HG03280 (cell line): ENCODE data around the gene CCDC78.

Experiments
- ATAC-seq: cut with Tn5 transposase; IDR thresholded peaks from one replicate; pipeline ENCODE4 v1.9.1; 2021; ENCODE audit warnings: mild to moderate bottlenecking, moderate library complexity; ENCODE audit not compliant: unreplicated experiment

The CCDC78 gene

DNA sequence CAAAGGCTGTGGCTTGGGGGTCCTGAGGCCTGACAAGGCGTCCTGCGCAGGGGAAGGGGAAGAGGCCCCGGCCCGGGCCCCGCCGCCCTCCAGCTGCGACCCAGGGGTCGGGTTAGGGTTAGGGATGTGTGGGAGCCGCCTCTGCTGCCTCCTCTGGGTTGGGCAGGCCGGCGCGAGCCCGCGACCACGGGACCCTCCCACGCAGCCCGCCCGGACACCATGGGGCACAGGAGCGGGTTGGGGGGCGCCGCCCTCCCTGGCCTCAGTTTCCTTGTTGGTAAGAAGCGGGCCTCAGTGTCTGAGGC is 14.2 kb upstream of the CCDC78 start:
- ATAC-seq: no peak

DNA sequence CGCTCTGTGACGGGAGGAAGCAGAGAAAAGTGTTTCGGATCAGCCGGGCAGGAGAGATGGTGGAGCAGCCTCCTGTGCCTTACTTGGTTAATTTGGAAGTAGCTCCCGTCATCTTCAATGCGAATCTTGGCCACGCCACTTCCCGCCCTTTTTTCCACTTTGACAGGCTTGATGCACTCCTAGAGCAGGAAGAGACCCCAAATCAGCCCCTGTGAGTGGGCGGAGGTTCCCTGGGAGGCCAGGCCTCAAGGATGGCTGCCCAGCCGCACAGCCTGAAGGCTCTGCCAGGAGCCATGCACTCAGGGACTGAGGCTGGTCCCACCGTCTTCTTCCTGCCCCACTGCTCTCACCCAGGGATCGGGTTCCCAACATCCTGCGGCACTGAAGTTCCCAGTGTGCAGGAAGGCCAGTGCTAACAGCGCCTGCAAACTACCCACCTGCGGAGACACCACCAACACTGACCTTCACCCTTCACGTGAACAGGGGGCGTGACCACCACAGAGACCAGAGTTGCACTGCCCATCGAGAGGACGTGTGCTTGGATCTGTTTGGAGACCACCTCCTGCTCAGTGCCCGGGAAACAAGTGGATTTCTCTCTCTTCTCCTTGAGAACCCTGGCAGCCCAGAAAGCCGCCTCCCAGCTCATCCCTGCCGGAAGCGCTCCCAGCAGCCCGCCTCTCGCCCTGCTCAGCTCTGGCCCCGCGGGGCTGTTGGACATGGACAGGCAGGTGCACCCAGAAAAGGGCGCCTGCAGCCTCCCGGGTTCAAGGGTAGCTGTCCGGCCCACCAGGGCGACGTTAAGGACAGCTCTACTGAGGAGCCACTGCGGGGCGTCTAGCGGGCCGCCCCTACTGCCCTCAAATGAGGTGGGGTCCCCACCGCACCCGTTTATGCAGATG is 13.6 kb upstream of the CCDC78 start:
- ATAC-seq: no peak

DNA sequence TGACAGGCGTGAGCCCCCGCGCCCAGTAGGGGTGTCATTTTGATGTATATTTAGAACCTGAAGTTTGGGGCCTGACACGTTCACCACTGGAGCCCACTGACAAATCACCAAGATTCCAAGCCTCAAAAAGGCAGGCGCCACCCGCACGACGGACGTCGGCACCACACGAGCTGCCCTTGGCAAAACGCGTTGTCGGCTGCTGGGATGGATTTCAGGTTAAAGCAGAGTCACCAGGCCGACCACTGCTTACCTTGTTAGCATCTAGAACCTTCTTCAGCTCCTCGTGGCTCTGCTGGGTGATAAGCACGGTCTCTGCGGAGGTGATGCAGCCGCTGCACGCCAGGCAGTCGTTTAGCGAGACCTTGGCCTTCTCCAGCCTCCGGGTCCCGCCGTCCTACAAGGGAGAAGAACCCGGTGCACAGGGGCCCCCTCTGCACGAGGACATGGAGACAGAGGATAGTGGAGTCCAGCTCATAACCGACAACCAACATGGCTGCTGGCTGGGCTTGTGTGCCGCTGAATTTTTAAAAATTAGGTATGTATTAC is 10.8 kb upstream of the CCDC78 start:
- no peak for ATAC-seq

DNA sequence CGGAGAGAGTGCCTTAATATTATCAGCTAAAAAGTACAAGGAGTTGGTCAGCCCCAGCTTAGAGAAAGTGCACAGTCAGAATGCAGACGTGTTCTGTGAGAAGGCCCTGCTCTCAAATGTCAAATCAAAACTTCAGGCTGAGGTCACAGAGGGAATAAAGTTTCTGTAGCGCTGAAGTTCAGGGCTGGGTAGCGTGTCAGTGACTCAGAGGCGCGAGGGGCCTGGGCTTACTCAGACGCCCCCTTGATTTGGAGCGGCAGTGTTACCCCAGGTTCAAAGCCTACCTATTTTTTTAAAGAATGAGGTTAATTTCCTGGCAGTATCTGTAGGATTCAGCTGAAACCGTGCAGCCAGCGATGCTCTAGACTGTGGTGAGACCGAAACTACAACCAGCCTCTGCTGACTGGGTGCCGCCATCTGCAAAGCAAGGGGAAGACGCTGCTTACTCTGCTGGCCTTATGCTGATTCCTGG is 9.8 kb upstream of the CCDC78 start:
- ATAC-seq: peak; percentile 34

DNA sequence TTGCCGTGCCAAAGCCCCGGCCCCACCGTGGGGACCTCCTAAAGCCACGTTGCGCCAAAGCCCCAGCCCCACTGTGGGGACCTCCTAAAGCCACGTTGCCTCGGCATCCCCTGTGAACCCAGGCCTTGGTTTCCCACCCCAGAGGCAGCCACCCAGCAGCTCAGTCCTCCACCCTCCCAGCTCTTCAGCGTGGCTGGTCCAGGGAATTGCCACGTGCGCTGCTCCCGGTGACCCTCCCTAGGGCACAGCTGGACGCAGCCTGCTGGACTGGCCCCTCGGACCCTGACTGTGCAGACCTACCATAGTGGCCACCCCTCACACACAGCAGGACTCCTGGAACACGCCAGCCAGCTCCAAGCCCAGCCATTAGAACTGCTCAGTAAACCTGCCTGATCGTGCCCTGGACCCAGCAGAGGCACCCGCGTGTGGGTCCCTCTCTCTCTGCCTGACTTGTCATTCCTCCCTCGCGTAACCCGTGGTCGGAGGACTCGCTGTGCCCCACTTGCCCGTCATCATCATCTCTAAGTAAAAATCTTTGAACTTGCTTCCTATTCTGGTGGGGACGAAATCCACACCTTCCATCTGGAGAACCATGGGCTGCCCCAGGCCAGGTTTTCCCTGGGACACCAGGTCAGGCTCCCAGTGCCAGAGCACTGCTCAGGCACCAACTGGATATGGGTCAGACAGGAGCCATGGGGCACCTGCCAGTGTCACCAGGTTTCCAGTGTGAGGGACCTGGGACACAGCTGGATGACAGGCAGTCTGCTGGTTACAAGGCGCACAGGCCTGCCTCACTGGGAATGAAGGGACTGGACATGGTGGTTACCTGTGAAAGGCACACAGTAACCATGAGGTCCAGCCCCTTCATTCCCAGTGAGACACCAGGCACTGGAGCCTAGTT is 9.0 kb upstream of the CCDC78 start:
- no peak for ATAC-seq

DNA sequence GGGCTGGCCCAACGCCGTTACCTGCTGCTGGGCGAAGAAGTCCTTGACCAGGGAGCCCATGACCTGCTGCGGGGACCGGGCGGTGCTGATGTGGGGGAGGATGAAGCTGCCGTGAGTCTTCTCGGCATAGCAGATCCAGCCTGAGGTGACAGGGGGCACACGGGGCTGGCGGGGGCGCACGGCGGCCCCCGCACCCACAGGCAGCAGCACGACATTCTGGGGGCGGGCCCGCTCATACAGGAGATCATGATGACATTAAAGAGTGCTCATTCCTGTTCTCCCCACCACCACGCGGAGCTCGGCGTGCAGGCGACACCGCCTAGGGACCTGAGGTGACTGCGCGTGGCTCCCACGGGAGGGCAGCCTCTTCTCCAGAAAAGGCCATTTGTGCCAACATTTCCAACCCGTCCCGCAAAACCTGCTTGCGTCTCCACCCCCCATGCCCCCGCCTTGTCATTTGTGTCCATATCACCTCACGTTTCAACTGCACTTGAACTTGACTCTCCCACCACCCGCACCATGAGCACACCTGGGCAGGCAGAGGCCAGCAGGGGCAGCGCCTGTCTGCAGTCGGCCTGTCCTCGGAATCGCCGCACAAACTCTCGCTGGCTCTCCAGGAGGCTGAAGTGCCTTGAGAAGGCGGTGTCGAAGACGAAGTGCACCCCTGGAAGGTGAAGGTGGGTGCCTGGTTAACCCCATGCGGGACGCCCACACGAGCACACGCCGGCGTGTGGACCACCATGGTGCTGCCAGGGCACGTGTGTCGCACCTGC is 8.2 kb upstream of the CCDC78 start:
- ATAC-seq: no peak

DNA sequence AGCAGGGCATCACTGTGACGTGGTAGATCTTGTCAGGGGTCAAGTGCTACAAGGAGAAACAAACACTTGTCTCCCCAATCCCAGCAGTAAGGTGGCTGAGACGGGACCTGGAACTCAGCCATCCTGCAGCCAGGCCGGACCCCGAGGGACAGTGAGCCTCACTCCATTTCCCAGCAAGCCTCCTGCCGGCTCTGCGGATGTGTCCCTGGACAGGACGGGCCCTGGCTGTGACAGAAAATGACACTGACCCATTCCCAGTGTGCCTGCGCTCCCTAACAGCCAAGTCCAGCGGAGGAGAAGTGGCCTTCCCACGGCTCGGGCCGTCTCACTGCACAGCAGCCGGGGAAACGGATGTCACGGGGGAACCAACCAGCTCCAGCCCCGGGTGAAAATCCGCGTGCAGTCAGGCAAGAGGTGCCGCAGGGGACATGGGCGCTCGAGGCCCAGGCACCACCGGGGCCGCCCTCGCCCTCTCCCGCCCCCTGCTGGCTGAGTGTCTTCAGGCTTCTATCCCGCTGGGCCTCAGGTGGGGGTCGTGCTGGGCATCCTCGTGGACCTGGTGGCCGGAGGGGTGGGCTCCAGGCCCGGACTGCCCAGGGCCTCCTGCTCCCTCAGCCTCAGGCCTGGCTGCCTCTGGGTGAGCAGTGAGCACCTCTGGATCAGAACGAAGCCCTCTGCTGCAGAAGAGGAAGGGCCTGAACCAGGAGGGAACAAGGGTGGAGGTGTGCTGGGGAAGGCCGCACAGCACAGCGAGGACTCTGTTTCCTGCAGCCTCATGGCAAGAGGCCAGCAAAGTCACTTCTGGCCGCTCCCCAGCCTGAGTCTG is 7.4 kb upstream of the CCDC78 start:
- no peak for ATAC-seq

DNA sequence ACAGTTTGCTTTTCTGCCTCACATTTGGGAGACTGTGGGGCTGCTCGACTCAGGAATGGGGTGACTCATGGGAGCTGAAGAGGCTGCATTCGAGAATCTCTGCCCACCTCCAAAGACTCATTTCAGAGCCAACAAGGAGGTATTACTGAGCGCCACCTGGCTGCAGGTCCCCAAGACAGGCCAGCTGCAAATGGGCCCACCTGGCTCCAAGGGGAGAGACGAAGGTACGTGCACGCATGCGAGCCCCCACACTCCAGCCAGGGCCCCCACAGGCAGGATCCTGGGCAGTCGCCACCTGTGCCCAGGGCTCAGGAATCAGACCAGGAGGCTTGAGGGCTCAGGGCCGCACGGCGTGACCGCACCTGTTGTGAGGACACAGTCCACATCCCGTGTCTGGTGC is 6.7 kb upstream of the CCDC78 start:
- ATAC-seq: no peak

DNA sequence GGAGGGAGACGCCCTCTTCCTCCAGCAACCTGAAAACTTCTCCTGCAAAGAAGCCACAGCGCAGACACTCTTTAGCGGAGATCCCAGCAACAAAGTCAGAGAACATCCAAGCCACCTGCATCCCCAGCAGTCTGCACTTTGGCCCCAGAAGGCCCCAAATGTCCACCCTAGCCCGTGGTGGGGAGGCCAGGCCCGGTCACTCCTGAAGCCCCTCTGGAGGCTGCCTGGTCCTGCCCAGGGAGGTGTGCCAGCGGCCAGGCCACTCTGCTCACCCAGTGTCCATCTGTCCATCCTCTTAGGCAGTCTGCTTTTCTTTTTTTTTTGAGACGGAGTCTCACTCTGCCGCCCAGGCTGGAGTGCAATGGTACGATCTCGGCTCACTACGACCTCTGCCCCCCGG is 6.1 kb upstream of the CCDC78 start:
- no peak for ATAC-seq

DNA sequence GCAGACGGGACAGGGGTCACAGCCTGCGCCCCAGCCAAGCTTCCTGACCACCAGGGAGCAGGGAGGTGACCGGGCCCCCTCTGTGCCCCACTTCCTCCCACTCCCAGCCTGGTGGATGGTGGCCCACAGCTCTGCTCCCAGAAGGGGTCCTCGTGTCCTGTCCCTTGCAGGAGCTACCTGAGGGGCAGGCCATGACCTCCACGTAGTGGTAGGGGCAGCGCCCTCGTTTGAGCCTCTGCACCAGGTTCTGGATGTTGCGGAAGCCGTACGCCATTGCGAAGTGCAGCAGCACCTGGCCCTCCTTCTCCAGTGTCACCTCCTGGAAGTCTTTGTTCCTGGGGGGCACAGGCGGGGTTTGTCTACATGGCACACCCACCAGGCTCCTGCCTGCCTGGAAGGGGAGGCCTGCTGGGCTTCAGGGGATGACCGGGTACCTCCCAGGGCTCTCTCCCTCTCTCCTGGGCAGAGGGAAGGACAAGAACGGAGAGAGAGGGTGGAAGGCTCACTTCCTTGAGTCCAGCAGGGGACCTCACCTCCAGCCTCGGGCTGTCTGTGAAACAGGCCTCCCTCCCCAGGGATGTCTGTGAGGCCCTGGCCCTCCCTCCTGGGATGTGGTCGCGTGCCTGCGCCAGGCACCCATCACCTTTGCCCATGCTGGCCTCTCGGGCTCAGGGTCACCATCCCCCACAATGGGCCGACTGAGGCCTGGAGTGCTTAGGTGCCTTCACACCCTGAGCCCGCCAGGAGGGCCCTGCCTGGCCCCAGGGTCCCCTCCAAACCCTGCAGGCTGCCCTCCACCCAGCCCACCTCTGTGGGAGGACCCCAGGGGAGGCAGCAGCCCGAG is 4.6 kb upstream of the CCDC78 start:
- no peak for ATAC-seq

DNA sequence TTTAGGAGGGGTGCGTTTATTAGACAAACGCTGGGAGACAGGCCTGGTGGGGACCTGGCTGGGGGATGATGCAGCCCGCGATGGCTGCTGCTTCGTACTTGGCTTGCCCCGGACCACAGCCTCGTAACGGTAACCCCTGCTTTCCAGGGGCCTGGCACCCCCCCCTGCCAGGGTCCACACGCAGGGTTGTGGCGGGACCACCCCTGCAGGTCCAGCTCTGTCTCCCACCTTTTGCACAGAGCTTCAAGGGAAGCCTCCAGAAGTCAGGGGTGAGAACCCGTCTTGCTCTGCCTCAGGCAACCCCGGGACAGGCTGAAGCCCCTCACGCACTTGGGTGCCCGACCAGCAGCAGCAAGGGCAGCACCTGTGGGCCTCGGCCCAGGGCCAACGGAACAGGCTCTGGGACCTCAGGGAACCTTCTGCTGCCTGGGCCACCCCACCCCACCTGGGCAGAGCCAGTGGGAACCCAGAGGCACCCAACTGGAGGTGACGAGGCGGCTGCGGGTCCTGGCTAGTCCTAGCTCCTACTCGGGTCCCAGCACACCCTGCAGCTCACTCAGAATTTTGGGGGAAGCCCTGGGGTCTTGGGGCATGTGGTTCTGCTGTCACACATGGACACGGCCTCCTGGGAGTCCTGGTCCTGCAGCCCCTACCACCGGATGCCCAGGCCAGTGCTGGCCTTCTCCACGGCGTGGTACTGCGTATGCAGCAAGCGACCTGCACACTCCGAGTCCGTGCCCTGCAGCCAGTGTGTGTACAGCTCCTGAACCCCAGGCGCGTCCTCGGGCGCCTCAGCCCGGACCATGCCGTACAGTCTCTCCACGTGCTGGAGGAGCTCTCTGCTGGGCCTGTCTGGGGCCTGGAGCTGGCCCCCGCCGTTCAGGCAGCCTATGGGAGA is 3.8 kb upstream of the CCDC78 start:
- ATAC-seq: no peak

DNA sequence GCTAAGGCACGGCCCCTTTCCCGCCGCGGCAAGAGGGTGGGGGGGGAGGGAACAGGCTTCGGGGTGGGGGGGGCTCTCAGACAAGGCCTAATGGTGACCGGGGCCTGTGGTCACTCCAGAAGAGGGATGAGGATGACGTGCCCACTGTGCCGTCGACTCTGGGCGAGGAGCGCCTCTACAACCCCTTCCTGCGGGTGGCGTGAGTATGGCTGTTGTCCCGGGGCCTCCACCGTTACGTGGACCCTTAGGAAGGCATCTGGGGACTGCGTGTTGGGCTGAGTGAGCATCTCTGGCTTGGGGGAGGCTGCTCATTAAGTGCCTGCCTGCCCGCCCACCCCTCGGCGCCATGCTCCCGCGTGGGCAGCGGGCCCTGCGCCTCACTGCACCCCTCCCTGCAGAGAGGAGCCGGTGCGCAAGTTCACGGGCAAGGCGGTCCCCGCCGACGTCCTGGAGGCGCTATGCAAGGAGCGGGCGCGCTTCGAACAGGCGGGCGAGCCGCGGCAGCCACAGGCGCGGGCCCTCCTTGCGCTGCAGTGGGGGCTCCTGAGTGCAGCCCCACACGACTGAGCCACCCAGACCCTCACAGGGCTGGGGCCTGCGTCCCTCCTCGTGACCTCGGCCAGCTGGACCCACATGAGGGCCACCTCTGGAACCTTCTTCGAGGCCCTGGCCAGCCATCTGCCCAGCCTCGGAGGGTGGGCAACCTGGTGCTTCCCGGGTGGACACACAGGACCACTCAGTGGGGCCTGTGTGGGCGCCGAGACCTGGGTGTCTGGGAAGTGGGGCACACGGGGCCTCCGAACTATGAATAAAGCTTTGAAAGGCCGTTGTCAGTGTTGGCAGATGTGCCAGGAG is 2.9 kb upstream of the CCDC78 start:
- ATAC-seq: no peak

DNA sequence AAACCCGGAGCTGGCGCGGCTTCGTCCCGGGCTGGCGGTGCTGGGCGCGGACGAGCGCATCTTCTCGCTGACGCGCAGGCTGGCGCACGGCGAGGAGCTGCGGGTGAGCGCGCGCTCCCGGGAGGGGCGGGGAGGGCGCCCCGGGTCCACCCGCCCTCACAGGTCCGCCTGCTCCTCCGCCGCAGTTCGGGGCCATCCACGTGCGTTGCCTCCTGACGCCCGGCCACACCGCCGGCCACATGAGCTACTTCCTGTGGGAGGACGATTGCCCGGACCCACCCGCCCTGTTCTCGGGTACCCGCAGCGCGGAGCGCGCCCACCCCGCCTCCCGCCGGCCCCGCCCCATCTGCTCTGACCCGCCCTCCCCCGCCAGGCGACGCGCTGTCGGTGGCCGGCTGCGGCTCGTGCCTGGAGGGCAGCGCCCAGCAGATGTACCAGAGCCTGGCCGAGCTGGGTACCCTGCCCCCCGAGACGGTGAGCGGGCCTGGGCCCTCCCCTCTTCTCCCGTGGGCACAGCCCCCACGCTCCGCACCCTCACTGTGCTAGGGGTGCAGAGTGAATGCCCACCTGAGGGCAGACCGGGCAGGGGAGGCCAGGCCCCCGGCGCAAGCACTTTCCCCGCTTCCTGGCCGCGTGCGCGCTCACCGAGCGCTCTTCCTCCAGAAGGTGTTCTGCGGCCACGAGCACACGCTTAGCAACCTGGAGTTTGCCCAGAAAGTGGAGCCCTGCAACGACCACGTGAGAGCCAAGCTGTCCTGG is 2.1 kb upstream of the CCDC78 start:
- no peak for ATAC-seq

DNA sequence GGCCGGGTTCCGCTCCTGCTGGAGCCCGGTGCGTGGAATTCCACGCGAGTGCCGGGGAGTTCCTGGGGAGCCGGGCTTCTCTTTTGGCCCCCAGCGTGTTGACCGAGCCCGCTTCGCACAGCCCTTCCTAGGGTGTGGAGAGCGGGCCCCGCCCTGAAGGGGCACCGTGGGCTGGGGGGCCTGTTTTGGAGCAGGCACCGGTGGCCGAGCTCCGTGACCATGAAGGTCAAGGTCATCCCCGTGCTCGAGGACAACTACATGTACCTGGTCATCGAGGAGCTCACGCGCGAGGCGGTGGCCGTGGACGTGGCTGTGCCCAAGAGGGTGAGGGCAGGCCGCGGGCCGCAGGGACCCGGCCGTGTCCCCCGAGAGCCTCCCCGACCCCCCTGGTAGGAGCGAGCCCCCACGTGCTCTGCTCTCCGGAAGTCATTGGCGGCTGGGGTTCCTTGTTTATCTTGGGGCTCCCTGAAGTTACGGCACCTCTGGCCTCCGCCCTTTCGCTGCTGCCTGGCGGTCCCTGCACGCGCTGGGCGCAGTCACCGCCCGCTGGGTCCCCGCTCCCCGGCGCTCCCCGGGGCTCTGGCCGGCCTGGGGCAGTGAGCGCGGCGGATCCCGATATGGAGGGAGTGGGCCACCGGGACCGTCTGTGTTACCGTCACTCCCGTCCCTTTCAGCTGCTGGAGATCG is 1.2 kb upstream of the CCDC78 start:
- ATAC-seq: no peak

DNA sequence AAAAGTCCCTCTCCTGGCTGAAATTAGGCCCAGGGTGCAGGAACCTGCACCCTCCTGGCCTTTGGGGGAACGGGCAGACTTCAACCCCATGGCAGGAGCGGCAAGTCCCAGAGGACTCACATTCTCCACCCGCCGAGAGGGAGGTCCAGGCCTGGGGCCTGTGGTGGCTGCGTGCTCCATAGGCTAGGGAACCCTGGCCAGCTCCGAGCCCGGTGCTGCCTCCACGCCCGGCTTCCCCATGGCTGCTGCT is 130 bp downstream of the CCDC78 start:
- no peak for ATAC-seq

DNA sequence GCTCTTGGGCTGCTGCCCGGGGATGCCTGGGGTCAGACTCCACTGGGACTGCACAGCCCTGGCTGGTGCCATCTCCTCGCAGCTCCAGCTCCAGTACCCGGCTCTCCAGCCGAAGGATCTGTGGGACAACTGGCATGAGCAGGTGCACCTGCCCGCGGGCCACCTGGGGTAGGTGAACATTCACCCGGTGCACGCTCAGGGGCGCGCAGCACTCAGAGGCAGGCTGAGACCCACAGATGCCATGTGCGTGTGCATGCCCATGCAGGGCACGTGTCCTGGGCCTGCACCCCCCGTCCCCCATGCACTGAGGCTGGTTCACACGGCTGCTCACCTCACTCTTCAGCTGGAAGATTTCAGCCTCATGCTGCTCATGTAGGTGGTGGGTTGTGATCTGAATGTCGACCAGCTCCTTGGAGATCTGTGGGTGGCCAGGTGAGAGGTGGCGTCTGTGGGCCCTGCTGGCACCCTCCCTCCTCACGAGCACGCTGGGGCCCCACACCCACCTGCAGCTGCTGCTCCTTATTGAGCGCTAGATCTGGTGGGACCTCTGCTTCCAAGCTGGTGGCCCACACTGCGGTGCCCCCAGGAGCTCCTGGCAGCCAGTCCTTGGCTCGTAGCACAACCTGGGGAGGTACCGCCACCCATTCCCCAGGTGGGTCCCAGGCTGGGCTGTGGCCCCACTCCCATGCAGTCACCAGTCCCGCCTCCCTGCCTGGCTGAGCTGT is 618 bp downstream of the CCDC78 start:
- ATAC-seq: no peak
